WTC11 (cell line): ENCODE measurements around the gene LAPTM4A. TPM values are rescaled to one million over a fixed set of nuclear protein-coding genes. Genes with fewer than 3 reads are reported as not detected.

Source experiments
- ATAC-seq: fragments of 200-7000 bp; cut with Tn5 transposase; 2 replicates; pipeline ENCODE4 v1.10.0; 2021; ENCODE audit warnings: mild to moderate bottlenecking, moderate library complexity
- CTCF ChIA-PET: fragments of 300-600 bp; sonication (Branson Sonifier 250); formaldehyde crosslinking; loops from one replicate; lab custom pipeline; 2021; ENCODE audit warnings: antibody characterized with exemption; lab: Charles Lee
- POLR2A ChIA-PET: fragments of 350-600 bp; sonication (Branson Sonifier 250); formaldehyde crosslinking; loops from one replicate; lab custom pipeline; 2021; ENCODE audit warnings: antibody characterized with exemption; lab: Charles Lee
- DNase-seq: peaks from one replicate; pipeline ENCODE4 v3.0.0; 2021; ENCODE audit warnings: low spot score
- H3K27ac Mint-ChIP-seq: 2 replicates; pipeline ENCODE4 v1.8.0; 2021; ENCODE audit warnings: mixed read lengths
- H3K27me3 Mint-ChIP-seq: 2 replicates; pipeline ENCODE4 v1.8.0; 2021; ENCODE audit warnings: low read depth, mild to moderate bottlenecking, moderate library complexity, mixed read lengths
- H3K36me3 Mint-ChIP-seq: 2 replicates; pipeline ENCODE4 v1.8.0; 2021; ENCODE audit warnings: mixed read lengths
- H3K4me1 Mint-ChIP-seq: 2 replicates; pipeline ENCODE4 v1.8.0; 2022; ENCODE audit warnings: mixed read lengths
- H3K4me3 Mint-ChIP-seq: 2 replicates; pipeline ENCODE4 v1.8.0; 2021; ENCODE audit warnings: mild to moderate bottlenecking, moderate library complexity, mixed read lengths
- H3K9me3 Mint-ChIP-seq: 2 replicates; pipeline ENCODE4 v1.8.0; 2021; ENCODE audit warnings: mixed read lengths
- ATF2 ChIP-seq: sonication (generic); formaldehyde crosslinking; IDR thresholded peaks from 2 replicates; pipeline ENCODE4 v1.8.1; 2022; ENCODE audit warnings: low read depth, missing genetic modification reagents, borderline replicate concordance
- CREM ChIP-seq: sonication (generic); formaldehyde crosslinking; IDR thresholded peaks from 2 replicates; pipeline ENCODE4 v1.8.1; 2022; ENCODE audit warnings: mild to moderate bottlenecking, missing genetic modification reagents, moderate library complexity
- ETV6 ChIP-seq: sonication (generic); formaldehyde crosslinking; IDR thresholded peaks from 2 replicates; pipeline ENCODE4 v1.8.1; 2022; ENCODE audit warnings: mild to moderate bottlenecking, missing genetic modification reagents
- FOXP1 ChIP-seq: sonication (generic); formaldehyde crosslinking; IDR thresholded peaks from 2 replicates; pipeline ENCODE4 v1.8.0; 2022; ENCODE audit warnings: missing genetic modification reagents, mild to moderate bottlenecking, moderate library complexity, borderline replicate concordance
- MAX ChIP-seq: sonication (generic); formaldehyde crosslinking; IDR thresholded peaks from 2 replicates; pipeline ENCODE4 v1.8.0; 2022; ENCODE audit warnings: mild to moderate bottlenecking, missing genetic modification reagents
- MLX ChIP-seq: sonication (generic); formaldehyde crosslinking; IDR thresholded peaks from 2 replicates; pipeline ENCODE4 v1.8.1; 2023; ENCODE audit warnings: mild to moderate bottlenecking, missing genetic modification reagents, moderate library complexity
- MXD4 ChIP-seq: fragments of 250-450 bp; sonication (Bioruptor Pico); IDR thresholded peaks from 2 replicates; pipeline ENCODE4 v1.8.0; 2021; ENCODE audit warnings: mild to moderate bottlenecking, moderate library complexity, borderline replicate concordance
- NR2C2 ChIP-seq: sonication (generic); formaldehyde crosslinking; IDR thresholded peaks from 2 replicates; pipeline ENCODE4 v1.8.0; 2022; ENCODE audit warnings: mild to moderate bottlenecking, missing genetic modification reagents
- PREB ChIP-seq: sonication (generic); formaldehyde crosslinking; IDR thresholded peaks from 2 replicates; pipeline ENCODE4 v1.8.1; 2022; ENCODE audit warnings: mild to moderate bottlenecking, missing genetic modification reagents, moderate library complexity, borderline replicate concordance
- RELA ChIP-seq: sonication (generic); formaldehyde crosslinking; IDR thresholded peaks from 2 replicates; pipeline ENCODE4 v1.8.1; 2022; ENCODE audit warnings: missing genetic modification reagents, mild to moderate bottlenecking, borderline replicate concordance
- RORB ChIP-seq: fragments of 250-450 bp; sonication (Bioruptor Pico); IDR thresholded peaks from 2 replicates; pipeline ENCODE4 v1.9.0; 2021; ENCODE audit warnings: mild to moderate bottlenecking
- ZBTB43 ChIP-seq: sonication (generic); formaldehyde crosslinking; IDR thresholded peaks from 2 replicates; pipeline ENCODE4 v1.8.1; 2023; ENCODE audit warnings: mild to moderate bottlenecking, missing genetic modification reagents
- ZMAT4 ChIP-seq: fragments of 250-450 bp; sonication (Bioruptor Pico); IDR thresholded peaks from 2 replicates; pipeline ENCODE4 v1.9.0; 2021; ENCODE audit warnings: mild to moderate bottlenecking
- ZNF121 ChIP-seq: sonication (generic); formaldehyde crosslinking; IDR thresholded peaks from 2 replicates; pipeline ENCODE4 v1.8.0; 2023; ENCODE audit warnings: missing genetic modification reagents
- ZNF138 ChIP-seq: sonication (generic); formaldehyde crosslinking; conservative IDR thresholded peaks from 2 replicates; pipeline ENCODE4 v1.8.1; 2022; ENCODE audit warnings: mild to moderate bottlenecking, moderate library complexity, missing genetic modification reagents
- ZNF232 ChIP-seq: sonication (generic); formaldehyde crosslinking; IDR thresholded peaks from 2 replicates; pipeline ENCODE4 v1.8.0; 2022; ENCODE audit warnings: mild to moderate bottlenecking, missing genetic modification reagents
- ZNF263 ChIP-seq: sonication (generic); formaldehyde crosslinking; IDR thresholded peaks from 2 replicates; pipeline ENCODE4 v1.8.1; 2022; ENCODE audit warnings: low read depth, mild to moderate bottlenecking, moderate library complexity, missing genetic modification reagents
- ZNF512 ChIP-seq: sonication (generic); formaldehyde crosslinking; IDR thresholded peaks from 2 replicates; pipeline ENCODE4 v1.8.1; 2022; ENCODE audit warnings: missing genetic modification reagents, borderline replicate concordance
- ZNF532 ChIP-seq: fragments of 250-450 bp; sonication (Bioruptor Pico); IDR thresholded peaks from 2 replicates; pipeline ENCODE4 v1.9.0; 2021; ENCODE audit warnings: mild to moderate bottlenecking, borderline replicate concordance
- total RNA-seq: library from RNA; stranded (reverse); gene quantifications from 3 replicates; pipeline ENCODE4 v1.2.3, GENCODE V29; 2021

LAPTM4A gene
- total RNA-seq, 1 experiment from 2014 or later, result 163 TPM

- ChIA-PET POLR2A (no interaction called here), CTCF (no interaction called here)
- no peak overlapping the region for H3K4me3 Mint-ChIP-seq
- no peak for DNase-seq
- TF ChIP-seq RORB (CRISPR knock-in tag), result no peak
- TF ChIP-seq ZNF232 (CRISPR knock-in tag), result no peak
- no peak for TF ChIP-seq ETV6 (CRISPR knock-in tag)
- no peak for TF ChIP-seq ZNF121 (CRISPR knock-in tag)
- no peak for TF ChIP-seq MXD4 (CRISPR knock-in tag)
- no peak for TF ChIP-seq PREB (CRISPR knock-in tag)
- TF ChIP-seq NR2C2 (CRISPR knock-in tag), result no peak
- TF ChIP-seq MLX, result no peak
- TF ChIP-seq ZNF532 (CRISPR knock-in tag), result no peak
- no peak for TF ChIP-seq ATF2 (CRISPR knock-in tag)
- no peak for TF ChIP-seq MAX (CRISPR knock-in tag)
- no peak for TF ChIP-seq ZNF512
- TF ChIP-seq FOXP1, result no peak
- TF ChIP-seq ZNF138 (CRISPR knock-in tag), result no peak
- TF ChIP-seq CREM (CRISPR knock-in tag), result no peak
- H3K27me3 Mint-ChIP-seq, result no peaks in the 10 kb centered on the region; the same call in none of the 2 replicates
- H3K36me3 Mint-ChIP-seq, result no peaks in the 10 kb centered on the region
- no peak for ATAC-seq
- no peak overlapping the region; the same call in 1 of the 2 replicates for H3K27ac Mint-ChIP-seq
- peaks cover 17% of the 10 kb centered on the region for H3K4me1 Mint-ChIP-seq
- peaks cover 11% of the 10 kb centered on the region; the same call in 1 of the 2 replicates for H3K9me3 Mint-ChIP-seq
Measured at GRCh38 chr2:20073460-20073859, 22.0 kb upstream of the LAPTM4A start.

GRCh38 chr2:20072436-20073158 lies 21.2 kb upstream of the LAPTM4A start:
- no peak for ATAC-seq
- Mint-ChIP-seq H3K36me3 (0 out of 2 replicates have a peak, but pooled peaks cover 2% of the 10 kb centered on the region), H3K9me3 (peaks cover 15% of the 10 kb centered on the region), H3K27me3 (no peaks in the 10 kb centered on the region; the same call in 1 of the 2 replicates), H3K4me1 (peaks cover 17% of the 10 kb centered on the region), H3K27ac (0 out of 2 replicates have a peak overlapping the region, but pooled peaks have one; percentile 92), H3K4me3 (no peak overlapping the region)
- POLR2A ChIA-PET, result no interaction called here
- no peak for TF ChIP-seq ZMAT4 (CRISPR knock-in tag)
- no peak for TF ChIP-seq RELA (CRISPR knock-in tag)
- no peak for TF ChIP-seq ZNF263 (CRISPR knock-in tag)
- no peak for TF ChIP-seq ZBTB43 (CRISPR knock-in tag)
- TF ChIP-seq MXD4 (CRISPR knock-in tag), result no peak
- DNase-seq, result no peak
- CTCF ChIA-PET, result no interaction called here
